ENCODE data around the gene PRICKLE4. TPM values are rescaled to one million over a fixed set of nuclear protein-coding genes. Genes with fewer than 3 reads are reported as not detected.
A peak's percentile ranks its signal among the peaks of the same experiment; 100 is the strongest.

Gene PRICKLE4
- total and polyA plus RNA-seq, 2 of the 13 experiments (the other 11 are each of a cell fraction or from before 2014, with no cell fraction given): 0.92 to 1.2 TPM

DNA sequence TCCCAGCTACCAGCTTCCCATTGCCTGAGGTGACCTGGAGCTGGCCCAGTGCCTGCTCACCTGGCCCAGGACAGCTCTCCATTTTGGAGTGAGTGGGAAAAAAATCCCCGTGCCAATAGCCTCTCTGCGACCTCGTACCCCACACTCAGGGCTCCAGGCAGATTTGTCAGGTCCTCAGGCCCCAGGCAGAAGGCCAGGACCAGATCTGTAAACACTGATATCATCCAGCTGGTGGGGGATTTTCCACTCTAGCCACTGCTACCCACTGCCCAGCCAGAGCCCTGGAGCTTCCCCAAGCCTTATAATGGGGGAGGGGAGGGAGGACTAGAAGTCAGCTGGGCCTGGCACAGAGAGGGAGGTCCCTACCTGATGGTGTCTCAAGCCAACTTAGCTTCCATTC is 32.0 kb upstream of the PRICKLE4 start (continued):
- TF ChIP-seq, protein P1, sequence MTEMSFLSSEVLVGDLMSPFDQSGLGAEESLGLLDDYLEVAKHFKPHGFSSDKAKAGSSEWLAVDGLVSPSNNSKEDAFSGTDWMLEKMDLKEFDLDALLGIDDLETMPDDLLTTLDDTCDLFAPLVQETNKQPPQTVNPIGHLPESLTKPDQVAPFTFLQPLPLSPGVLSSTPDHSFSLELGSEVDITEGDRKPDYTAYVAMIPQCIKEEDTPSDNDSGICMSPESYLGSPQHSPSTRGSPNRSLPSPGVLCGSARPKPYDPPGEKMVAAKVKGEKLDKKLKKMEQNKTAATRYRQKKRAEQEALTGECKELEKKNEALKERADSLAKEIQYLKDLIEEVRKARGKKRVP (CRISPR knock-in tag; IDR thresholded peaks at IDR 0.05): no peak
- TF ChIP-seq EZH2 (conservative IDR thresholded peaks at IDR 0.05; ENCODE audit: low read depth, low read length) (no peak), SOX13 (IDR thresholded peaks at IDR 0.05) (no peak), SOX13 (CRISPR knock-in tag; conservative IDR thresholded peaks at IDR 0.05 in 1 of 2, IDR thresholded peaks at IDR 0.05 in 1 of 2) (peak in 1 of 2 experiments; percentile 46; a peak in 1 of 4 replicates), CREB1 (IDR thresholded peaks at IDR 0.05) (no peak), CREB1 (CRISPR knock-in tag; IDR thresholded peaks at IDR 0.05) (no peak), ZNF335 (CRISPR knock-in tag; IDR thresholded peaks at IDR 0.05) (no peak), AKAP8 (CRISPR knock-in tag; IDR thresholded peaks at IDR 0.05) (no peak), KDM1A (CRISPR knock-in tag; IDR thresholded peaks at IDR 0.05) (no peak), FOXA3 (CRISPR knock-in tag; IDR thresholded peaks at IDR 0.05) (peak; percentile 17; the same call in 1 of the 2 replicates), RARA (CRISPR knock-in tag; IDR thresholded peaks at IDR 0.05) (0 out of 2 replicates have a peak, but pooled peaks have one; percentile 20), ZMYM4 (CRISPR knock-in tag; IDR thresholded peaks at IDR 0.05) (0 out of 2 replicates have a peak, but pooled peaks have one; percentile 21), ZBTB38 (CRISPR knock-in tag; IDR thresholded peaks at IDR 0.05) (no peak), MXD4 (CRISPR knock-in tag; IDR thresholded peaks at IDR 0.05) (no peak), ZNF367 (CRISPR knock-in tag; IDR thresholded peaks at IDR 0.05; ENCODE audit: borderline replicate concordance) (no peak), PHF8 (CRISPR knock-in tag; IDR thresholded peaks at IDR 0.05) (peak; percentile 19; the same call in 1 of the 2 replicates), ZNF432 (CRISPR knock-in tag; IDR thresholded peaks at IDR 0.05; ENCODE audit: borderline replicate concordance) (no peak)
- TF ChIP-seq, protein P2, sequence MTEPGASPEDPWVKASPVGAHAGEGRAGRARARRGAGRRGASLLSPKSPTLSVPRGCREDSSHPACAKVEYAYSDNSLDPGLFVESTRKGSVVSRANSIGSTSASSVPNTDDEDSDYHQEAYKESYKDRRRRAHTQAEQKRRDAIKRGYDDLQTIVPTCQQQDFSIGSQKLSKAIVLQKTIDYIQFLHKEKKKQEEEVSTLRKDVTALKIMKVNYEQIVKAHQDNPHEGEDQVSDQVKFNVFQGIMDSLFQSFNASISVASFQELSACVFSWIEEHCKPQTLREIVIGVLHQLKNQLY (CRISPR knock-in tag; IDR thresholded peaks at IDR 0.05): no peak

Measured in HepG2 (cell line).